DND-41 (cell line): ENCODE results near the gene GPR12.

Experiments
- CTCF ChIP-seq: IDR thresholded peaks from 2 replicates; pipeline ENCODE4 v1.5.1; 2012; ENCODE audit warnings: borderline replicate concordance, low read length, moderate library complexity, mild to moderate bottlenecking; ENCODE audit not compliant: poor library complexity, severe bottlenecking; ENCODE audit errors: extremely low read depth
- EZH2 ChIP-seq: IDR thresholded peaks from 3 replicates; pipeline ENCODE4 v1.6.1; 2012; ENCODE audit warnings: borderline replicate concordance, low read depth, mild to moderate bottlenecking, moderate library complexity, low read length, inconsistent platforms; ENCODE audit not compliant: severe bottlenecking

GRCh38 chr13:26756961-26757360 lies 3.6 kb downstream of the GPR12 start:
- TF ChIP-seq CTCF (no peak), EZH2 (no peak)
